Measurements from ENCODE around the gene GABRG3.

Gene GABRG3

DNA sequence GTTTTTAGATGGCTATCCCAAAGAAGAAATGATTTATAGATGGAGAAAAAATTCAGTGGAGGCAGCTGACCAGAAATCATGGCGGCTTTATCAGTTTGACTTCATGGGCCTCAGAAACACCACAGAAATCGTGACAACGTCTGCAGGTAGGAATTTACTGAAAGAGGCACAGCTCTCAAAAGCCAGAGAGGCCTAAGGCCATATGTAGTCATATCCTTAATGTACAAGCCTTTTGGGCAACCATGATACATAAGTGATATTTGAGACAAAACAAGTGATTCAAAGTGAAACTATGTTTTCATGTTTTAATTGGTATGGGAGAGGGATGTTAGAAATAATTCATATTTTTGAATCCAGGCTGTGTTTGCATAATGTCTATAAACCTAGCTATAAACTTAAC, 509.7 kb downstream of the GABRG3 start:
- no peak for DNase-seq

- DNase-seq: no peak
Measured at GRCh38 chr15:27481768-27482167, 510.8 kb downstream of the GABRG3 start.

GRCh38 chr15:27482287-27482686, 511.3 kb downstream of the GABRG3 start:
- no peak for DNase-seq

DNA sequence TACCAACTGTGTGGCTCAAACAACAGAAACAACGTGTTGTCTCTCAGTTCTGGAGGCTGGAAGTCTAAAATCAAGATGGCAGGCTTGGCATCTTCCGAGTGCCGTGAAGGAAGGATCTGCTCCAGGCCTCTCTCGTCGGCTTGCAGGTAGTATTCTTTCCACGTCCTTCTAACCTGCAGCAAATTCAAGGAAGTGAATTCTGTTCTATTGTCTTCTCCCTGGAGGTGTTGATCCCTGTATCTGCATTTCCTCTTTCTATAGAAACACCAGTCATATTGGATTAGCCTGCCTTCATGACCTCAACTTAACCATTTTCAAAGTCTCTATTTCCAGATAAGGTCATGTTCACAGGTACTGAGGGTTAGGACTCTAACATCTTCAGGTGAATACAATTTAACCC, 512.1 kb downstream of the GABRG3 start:
- DNase-seq: no peak

DNA sequence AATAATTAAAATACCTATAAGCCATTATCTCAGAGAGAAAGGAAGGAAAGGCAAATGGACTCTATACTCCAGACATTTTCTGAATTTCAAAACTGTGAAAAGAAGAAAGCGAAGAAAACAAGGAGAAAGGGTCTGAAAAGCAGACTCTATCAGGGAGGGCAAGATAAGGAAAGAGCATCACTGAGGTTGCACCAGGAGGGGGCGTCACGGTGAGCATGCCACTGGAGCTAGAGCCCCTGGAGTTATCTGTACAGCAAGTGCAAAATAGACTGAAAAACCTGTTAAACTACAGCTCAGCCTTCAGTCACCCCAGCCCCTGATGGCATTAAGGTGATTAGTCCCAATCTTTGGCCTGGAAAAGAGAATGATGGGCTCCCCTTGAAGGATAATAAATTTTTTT, 514.3 kb downstream of the GABRG3 start:
- no peak for DNase-seq

- DNase-seq: no peak
Measured at GRCh38 chr15:27486051-27486450, 515.1 kb downstream of the GABRG3 start.

DNA sequence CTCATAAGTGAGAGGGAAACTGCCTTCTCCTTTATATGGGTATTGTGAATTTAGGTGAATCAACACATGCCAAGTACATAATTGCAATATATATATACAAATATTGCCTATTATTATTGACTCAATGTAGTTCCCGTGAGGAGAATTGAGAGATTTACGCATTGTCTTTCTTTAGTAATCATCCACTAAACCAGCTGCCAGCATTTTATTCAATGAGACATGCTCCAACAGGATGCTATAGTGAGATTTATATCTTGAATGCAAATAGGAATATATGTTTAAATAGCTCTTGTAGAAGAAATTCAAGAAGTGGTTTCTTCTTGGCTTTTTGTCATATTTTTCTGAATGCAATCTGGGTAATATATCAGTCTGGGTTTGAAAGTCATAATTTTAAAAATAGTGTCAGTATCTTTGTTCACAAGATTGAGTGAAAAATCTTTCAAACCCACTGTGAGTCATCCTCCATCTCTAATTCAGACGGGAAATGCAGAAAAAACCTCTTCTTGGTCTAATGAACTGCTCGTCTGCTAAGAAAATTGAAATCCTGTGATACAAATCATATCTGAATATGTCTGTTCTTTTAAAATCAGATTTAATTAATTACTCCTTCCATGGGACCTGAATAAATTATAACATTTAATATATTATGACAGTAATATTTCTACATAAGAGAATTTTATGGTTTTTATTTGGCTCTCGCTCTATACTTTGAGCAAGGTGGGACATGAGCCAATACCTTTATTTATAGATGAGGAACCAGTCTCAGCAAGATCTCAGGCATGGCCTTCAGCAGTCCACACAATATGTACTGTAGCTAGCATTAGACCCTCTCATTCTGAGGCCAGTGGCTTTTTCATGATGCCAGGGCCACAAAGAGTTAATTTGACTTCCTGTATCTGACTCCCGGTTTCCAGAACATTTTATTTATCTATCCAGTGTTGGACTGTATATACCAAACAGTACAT, 516.0 kb downstream of the GABRG3 start:
- no peak for DNase-seq

GRCh38 chr15:27487846-27488245, 516.9 kb downstream of the GABRG3 start:
- DNase-seq: no peak

DNA sequence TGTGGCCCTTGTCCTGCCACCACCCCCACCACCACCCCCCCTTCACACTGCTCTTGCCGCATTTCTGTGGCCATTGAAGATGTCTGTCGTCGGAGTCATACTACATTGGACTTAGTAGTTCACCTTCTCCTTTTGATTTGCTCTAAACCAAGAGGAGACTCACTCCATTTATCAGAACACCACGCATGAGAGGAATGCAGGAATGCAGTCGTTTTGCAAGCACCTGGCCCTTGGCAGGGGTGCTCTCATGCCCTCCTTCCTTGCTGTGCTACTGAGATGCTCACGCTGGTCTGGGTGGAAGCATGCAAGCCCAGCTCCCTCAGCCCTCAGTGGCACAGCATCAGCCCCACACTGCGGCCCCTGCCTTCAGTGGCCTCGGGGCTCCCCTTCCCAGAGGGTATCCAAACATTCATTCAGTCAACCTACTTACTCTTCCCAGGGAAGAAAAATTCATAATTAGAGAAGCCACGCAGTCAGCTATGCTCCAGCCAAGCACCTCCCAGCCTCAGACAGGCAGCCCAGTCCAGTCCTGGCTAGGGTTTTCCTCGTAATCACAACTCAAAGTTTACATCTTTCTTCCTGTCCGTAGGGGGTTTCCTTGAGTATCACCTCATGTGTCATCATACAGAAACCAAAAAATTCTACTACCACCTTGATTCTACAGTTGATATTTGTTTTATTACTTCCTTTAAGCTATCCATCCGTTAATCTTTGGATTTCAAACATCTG, 520.0 kb downstream of the GABRG3 start:
- DNase-seq: no peak

DNA sequence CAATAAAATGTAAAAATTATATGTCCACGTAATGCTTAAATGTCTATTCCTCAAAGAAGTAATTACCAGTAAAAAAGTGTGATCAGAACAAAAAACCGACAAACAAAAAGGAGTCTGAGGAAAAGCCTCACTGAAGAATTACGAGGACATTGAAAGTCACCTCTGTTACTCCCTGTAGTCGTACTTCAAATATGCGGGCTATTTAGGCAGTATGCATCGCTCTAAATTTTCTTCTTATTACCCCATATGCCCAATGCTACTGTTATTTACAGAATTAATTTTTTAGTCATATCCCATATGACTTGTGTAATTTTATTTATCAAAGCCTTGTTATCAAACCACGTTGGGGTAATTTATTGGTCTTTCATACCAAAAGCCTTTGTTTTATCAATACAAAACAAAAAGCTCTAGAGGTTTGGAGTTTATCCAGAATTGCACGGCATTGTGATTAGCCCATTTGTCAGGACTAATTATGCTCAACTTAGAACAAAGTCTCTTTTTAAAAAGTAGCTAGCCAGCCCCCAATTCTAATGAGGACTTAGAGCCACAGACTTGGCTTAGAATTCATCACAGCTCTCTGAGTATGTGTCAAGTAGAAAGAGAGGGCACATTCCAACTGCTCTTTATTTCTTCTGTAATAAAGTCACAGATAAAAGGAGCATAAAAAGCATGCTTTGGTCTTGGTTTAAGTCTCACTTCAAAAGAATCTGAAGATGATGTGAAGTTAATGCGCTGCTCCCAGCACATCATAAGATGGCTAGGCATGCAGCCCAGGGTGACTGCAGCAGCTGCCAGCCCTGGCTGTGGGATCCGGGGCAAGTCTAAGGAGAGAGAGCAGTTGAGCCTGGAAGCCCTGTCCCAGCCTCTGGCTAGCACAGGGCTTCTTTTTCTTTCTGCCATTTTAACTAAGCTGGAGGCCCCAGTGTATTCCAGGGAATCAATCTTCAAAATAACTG, 521.0 kb downstream of the GABRG3 start:
- DNase-seq: no peak

- no peak for DNase-seq
Measured at GRCh38 chr15:27495963-27496459, 525.0 kb downstream of the GABRG3 start.

DNA sequence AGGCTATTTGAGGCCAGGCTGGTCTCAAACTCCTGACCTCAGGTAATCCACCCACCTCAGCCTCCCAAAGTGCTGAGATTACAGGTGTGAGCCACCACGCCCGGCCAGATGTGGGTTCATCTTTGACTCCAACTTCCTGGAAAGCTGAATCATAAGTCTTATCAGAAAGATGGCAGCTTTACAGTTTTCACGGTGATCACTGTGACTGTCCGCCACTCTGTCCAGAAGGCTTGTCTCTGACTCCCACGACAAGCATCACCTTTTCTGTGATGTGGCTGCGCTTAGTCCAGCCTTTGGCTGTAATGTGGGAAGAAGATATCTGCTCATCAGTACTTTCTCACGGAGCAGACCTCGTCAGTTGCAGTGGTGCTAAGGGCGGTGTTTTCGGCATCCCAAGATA, 527.7 kb downstream of the GABRG3 start:
- no peak for DNase-seq

DNA sequence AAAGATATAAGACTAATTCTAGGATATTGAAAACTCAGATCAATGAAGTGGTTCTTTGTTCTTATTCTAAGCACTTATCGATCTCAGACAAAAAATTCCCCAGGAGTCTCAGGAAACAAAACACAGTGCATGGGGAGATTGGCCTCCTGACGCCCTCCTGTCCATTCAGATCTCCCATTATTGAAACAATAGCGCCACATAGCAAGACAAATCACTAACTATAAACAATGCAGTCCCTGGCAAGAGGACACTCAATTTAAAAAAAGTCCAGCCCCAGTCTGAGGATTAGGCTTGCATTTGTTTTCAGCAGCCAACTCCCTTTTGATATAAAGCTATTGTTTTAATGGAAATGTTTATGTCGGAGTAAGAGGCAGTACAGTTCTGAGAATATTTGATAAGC, 528.2 kb downstream of the GABRG3 start:
- DNase-seq: no peak

- DNase-seq: no peak
Measured at GRCh38 chr15:27499719-27500118, 528.7 kb downstream of the GABRG3 start.

- DNase-seq: no peak
Measured at GRCh38 chr15:27500206-27500605, 529.2 kb downstream of the GABRG3 start.

DNA sequence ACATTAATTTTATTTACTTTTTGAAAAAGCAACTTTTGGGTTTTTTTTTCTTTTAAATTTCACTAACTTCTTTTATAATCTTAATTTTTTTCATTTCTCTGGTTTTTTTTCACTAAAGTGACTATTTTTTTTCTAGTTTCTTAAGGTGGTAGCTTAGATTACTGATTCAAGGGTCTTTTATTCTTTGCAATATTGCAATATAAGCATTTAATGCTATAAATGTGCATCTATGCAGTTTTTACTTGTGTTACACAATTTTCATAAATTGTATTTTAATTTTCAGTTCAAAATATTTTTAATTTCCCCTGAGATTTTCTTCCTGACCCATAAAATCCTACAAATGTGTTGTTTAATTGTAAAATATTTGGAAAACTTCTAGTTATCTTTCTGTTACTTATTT, 535.8 kb downstream of the GABRG3 start:
- no peak for DNase-seq

DNA sequence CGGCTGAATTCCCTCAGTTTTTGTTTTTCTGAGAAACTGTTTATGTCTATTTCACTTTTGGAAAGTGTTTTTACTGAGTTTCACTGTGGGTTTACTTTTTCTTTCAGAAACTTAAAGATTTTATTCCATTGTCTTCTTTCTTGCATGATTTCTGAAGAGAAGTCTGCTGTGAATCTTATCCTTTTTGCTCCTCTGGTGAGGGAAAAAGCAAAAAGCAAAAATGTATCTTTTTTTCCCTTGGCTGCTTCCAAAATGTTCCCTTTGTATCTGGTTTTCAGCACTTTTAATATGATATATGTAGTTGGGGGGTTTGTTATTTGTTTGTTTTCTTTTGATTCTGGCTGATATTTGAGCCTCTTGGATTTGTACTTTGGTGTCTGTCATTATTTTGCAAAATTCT, 538.0 kb downstream of the GABRG3 start:
- DNase-seq: no peak

- DNase-seq: no peak
Measured at GRCh38 chr15:27512281-27513001, 541.5 kb downstream of the GABRG3 start.

- DNase-seq: no peak
Measured at GRCh38 chr15:27514526-27514925, 543.5 kb downstream of the GABRG3 start.

- no peak for DNase-seq
Measured at GRCh38 chr15:27527490-27528067, 556.6 kb downstream of the GABRG3 start.

- DNase-seq: no peak
Measured at GRCh38 chr15:27529399-27529798, 558.4 kb downstream of the GABRG3 start.

- no peak for DNase-seq
Measured at GRCh38 chr15:27530994-27531393, 560.0 kb downstream of the GABRG3 start.
